Tibial nerve (tissue), 4 donors: ENCODE results near the gene SH3RF3.

Experiments used
- EP300 ChIP-seq, 2 donors: sonication (generic); formaldehyde crosslinking; IDR thresholded peaks; one replicate each; pipeline ENCODE4 v1.6.1; 2017; ENCODE audit warnings: antibody characterized with exemption in 2 of 2, mild to moderate bottlenecking in 1 of 2
- POLR2A ChIP-seq, 2 donors: fragments of 450-650 bp; IDR thresholded peaks; one replicate each; pipeline ENCODE4 v1.6.1; 2017; ENCODE audit warnings: antibody characterized with exemption in 2 of 2, mild to moderate bottlenecking in 2 of 2, moderate library complexity in 2 of 2
- TF ChIP-seq, protein P1 (sequence below), 5 experiments: fragments of 200-600 bp in 3 of 5; fragments of 450-650 bp in 2 of 5; sonication (generic) in 3 of 5; IDR thresholded peaks; one replicate each; pipeline ENCODE4 v1.5.1; 2016 to 2019; ENCODE audit warnings: antibody characterized with exemption in 5 of 5, mild to moderate bottlenecking in 3 of 5, moderate library complexity in 2 of 5

GRCh38 chr2:109514857-109515256 lies 385.9 kb downstream of the SH3RF3 start:
- no peak for TF ChIP-seq POLR2A (IDR thresholded peaks at IDR 0.05)
- TF ChIP-seq, protein P1, sequence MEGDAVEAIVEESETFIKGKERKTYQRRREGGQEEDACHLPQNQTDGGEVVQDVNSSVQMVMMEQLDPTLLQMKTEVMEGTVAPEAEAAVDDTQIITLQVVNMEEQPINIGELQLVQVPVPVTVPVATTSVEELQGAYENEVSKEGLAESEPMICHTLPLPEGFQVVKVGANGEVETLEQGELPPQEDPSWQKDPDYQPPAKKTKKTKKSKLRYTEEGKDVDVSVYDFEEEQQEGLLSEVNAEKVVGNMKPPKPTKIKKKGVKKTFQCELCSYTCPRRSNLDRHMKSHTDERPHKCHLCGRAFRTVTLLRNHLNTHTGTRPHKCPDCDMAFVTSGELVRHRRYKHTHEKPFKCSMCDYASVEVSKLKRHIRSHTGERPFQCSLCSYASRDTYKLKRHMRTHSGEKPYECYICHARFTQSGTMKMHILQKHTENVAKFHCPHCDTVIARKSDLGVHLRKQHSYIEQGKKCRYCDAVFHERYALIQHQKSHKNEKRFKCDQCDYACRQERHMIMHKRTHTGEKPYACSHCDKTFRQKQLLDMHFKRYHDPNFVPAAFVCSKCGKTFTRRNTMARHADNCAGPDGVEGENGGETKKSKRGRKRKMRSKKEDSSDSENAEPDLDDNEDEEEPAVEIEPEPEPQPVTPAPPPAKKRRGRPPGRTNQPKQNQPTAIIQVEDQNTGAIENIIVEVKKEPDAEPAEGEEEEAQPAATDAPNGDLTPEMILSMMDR (IDR thresholded peaks at IDR 0.05) = no peak
- no peak for TF ChIP-seq EP300 (IDR thresholded peaks at IDR 0.05)
